Muscle layer of colon (tissue), 2 donors: ENCODE data around the gene CCDC74A.
A peak's percentile ranks its signal among the peaks of the same experiment; 100 is the strongest.
"Not testable (repeated sequence)": the region's sequence is repeated elsewhere in the genome, so short reads cannot be mapped to it uniquely, and the experiment has no call there.

Source experiments
- H3K27ac ChIP-seq: one replicate; pipeline ENCODE4 v1.7.0; 2013; ENCODE audit warnings: low read depth, mild to moderate bottlenecking, low read length, moderate library complexity
- H3K27me3 ChIP-seq, 2 donors: one replicate each; pipeline ENCODE4 v1.7.0; 2013; ENCODE audit warnings: low read length in 2 of 2, mild to moderate bottlenecking in 2 of 2; ENCODE audit not compliant: insufficient read depth in 2 of 2, control insufficient read depth in 1 of 2
- H3K36me3 ChIP-seq: one replicate; pipeline ENCODE4 v1.7.0; 2013; ENCODE audit warnings: mild to moderate bottlenecking, low read length; ENCODE audit not compliant: insufficient read depth
- H3K4me1 ChIP-seq: one replicate; pipeline ENCODE4 v1.7.0; 2013; ENCODE audit warnings: mild to moderate bottlenecking, low read length; ENCODE audit not compliant: insufficient read depth
- H3K4me3 ChIP-seq, 2 donors: one replicate each; pipeline ENCODE4 v1.7.0; 2013; ENCODE audit warnings: low read length in 2 of 2, low read depth in 1 of 2, mild to moderate bottlenecking in 1 of 2, moderate library complexity in 1 of 2
- H3K9ac ChIP-seq: one replicate; pipeline ENCODE4 v1.7.0; 2013; ENCODE audit warnings: low read length
- H3K9me3 ChIP-seq: one replicate; pipeline ENCODE4 v1.7.0; 2013; ENCODE audit warnings: mild to moderate bottlenecking, low read length
- donor health status: abdominal sarcoma.
- donor health status: Adenocarcinoma of cecum.

Gene CCDC74A

GRCh38 chr2:131527131-131528001 is at the start of gene CCDC74A:
Gene CCDC74A, plus strand, starts transcription at chr2:131527888. Its CDS starts 83 bp downstream, at chr2:131527971.
- not testable (repeated sequence) for H3K9ac ChIP-seq, H3K36me3 ChIP-seq, H3K4me1 ChIP-seq, H3K9me3 ChIP-seq, H3K27ac ChIP-seq, H3K27me3 ChIP-seq
- peak within 1 kb of the TSS in 1 of 2 donors; percentile 49 for H3K4me3 ChIP-seq

GRCh38 chr2:131478074-131478849 is 49.4 kb upstream of the CCDC74A start:
- not testable (repeated sequence) for H3K4me1 ChIP-seq, H3K27me3 ChIP-seq, H3K4me3 ChIP-seq, H3K27ac ChIP-seq, H3K9me3 ChIP-seq, H3K36me3 ChIP-seq, H3K9ac ChIP-seq

GRCh38 chr2:131478850-131479461 is 48.7 kb upstream of the CCDC74A start:
- H3K9ac ChIP-seq, H3K27ac ChIP-seq, H3K27me3 ChIP-seq, H3K36me3 ChIP-seq, H3K4me3 ChIP-seq, H3K9me3 ChIP-seq, H3K4me1 ChIP-seq: not testable (repeated sequence)

- H3K9me3 ChIP-seq, H3K4me3 ChIP-seq, H3K36me3 ChIP-seq, H3K27me3 ChIP-seq, H3K9ac ChIP-seq, H3K27ac ChIP-seq, H3K4me1 ChIP-seq: not testable (repeated sequence)
Observed at GRCh38 chr2:131480351-131480750, 47.3 kb upstream of the CCDC74A start.

- not testable (repeated sequence) for H3K9ac ChIP-seq, H3K4me3 ChIP-seq, H3K36me3 ChIP-seq, H3K27ac ChIP-seq, H3K27me3 ChIP-seq, H3K9me3 ChIP-seq, H3K4me1 ChIP-seq
Observed at GRCh38 chr2:131482506-131483155, 45.1 kb upstream of the CCDC74A start.

GRCh38 chr2:131483981-131484820 is 43.5 kb upstream of the CCDC74A start:
- H3K9ac ChIP-seq, H3K4me3 ChIP-seq, H3K36me3 ChIP-seq, H3K27me3 ChIP-seq, H3K27ac ChIP-seq, H3K9me3 ChIP-seq, H3K4me1 ChIP-seq: not testable (repeated sequence)

GRCh38 chr2:131484906-131485460 is 42.7 kb upstream of the CCDC74A start:
- not testable (repeated sequence) for H3K4me1 ChIP-seq, H3K27ac ChIP-seq, H3K27me3 ChIP-seq, H3K4me3 ChIP-seq, H3K36me3 ChIP-seq, H3K9ac ChIP-seq, H3K9me3 ChIP-seq

- H3K27ac ChIP-seq, H3K36me3 ChIP-seq: not testable (repeated sequence)
Observed at GRCh38 chr2:131486201-131486902, 41.3 kb upstream of the CCDC74A start.

GRCh38 chr2:131488306-131489205 is 39.1 kb upstream of the CCDC74A start:
- H3K4me1 ChIP-seq: peaks cover 8% of the 10 kb centered on the region
- H3K9me3 ChIP-seq: no peaks in the 10 kb centered on the region
- no peak overlapping the region for H3K9ac ChIP-seq
- no peak overlapping the region for H3K4me3 ChIP-seq
- H3K36me3 ChIP-seq: no peaks in the 10 kb centered on the region
- H3K27me3 ChIP-seq: no peaks in the 10 kb centered on the region
- no peak overlapping the region for H3K27ac ChIP-seq

More at GRCh38 chr2:131486201-131486902, 41.3 kb upstream of the CCDC74A start:
- H3K27me3 ChIP-seq, H3K4me1 ChIP-seq, H3K9ac ChIP-seq, H3K4me3 ChIP-seq, H3K9me3 ChIP-seq: not testable (repeated sequence)
